HepG2 (cell line): ENCODE data around the gene SLC23A2. TPM values are rescaled to one million over a fixed set of nuclear protein-coding genes. Genes with fewer than 3 reads are reported as not detected.
A peak's percentile ranks its signal among the peaks of the same experiment; 100 is the strongest.

Source experiments
- ARID3A ChIP-seq: IDR thresholded peaks from 2 replicates; pipeline ENCODE4 v1.6.1; 2012; ENCODE audit warnings: low read depth, low read length, improper control_type of control experiment
- ETV5 ChIP-seq: IDR thresholded peaks from 2 replicates; pipeline ENCODE4 v1.6.1; 2018; ENCODE audit warnings: missing biosample characterization, missing genetic modification reagents, inconsistent platforms, borderline replicate concordance
- GMEB1 ChIP-seq: sonication (generic); formaldehyde crosslinking; IDR thresholded peaks from 2 replicates; pipeline ENCODE4 v1.5.1; 2020; ENCODE audit warnings: missing genetic modification reagents, mild to moderate bottlenecking, borderline replicate concordance
- KAT2B ChIP-seq: fragments of 150-350 bp; IDR thresholded peaks from 2 replicates; pipeline ENCODE4 v1.6.1; 2014; ENCODE audit warnings: low read depth, low read length, borderline replicate concordance
- MXD3 ChIP-seq: IDR thresholded peaks from 2 replicates; pipeline ENCODE4 v1.6.1; 2016; ENCODE audit warnings: mild to moderate bottlenecking, missing biosample characterization, missing genetic modification reagents
- NFAT5 ChIP-seq: sonication (generic); formaldehyde crosslinking; IDR thresholded peaks from 2 replicates; pipeline ENCODE4 v1.4.0; 2020; ENCODE audit warnings: missing genetic modification reagents
- NFE2 ChIP-seq: sonication (generic); formaldehyde crosslinking; IDR thresholded peaks from 2 replicates; pipeline ENCODE4 v1.4.0; 2020; ENCODE audit warnings: missing genetic modification reagents
- NR2C2 ChIP-seq: sonication (generic); formaldehyde crosslinking; IDR thresholded peaks from 2 replicates; pipeline ENCODE4 v1.4.0; 2020; ENCODE audit warnings: missing genetic modification reagents, mild to moderate bottlenecking, moderate library complexity, borderline replicate concordance
- TCF7L2 ChIP-seq: IDR thresholded peaks from 2 replicates; pipeline ENCODE4 v1.6.1; 2011; ENCODE audit warnings: mild to moderate bottlenecking, low read depth, low read length, moderate library complexity
- TFDP1 ChIP-seq: IDR thresholded peaks from 2 replicates; pipeline ENCODE4 v1.6.1; 2016; ENCODE audit warnings: missing compliant biosample characterization, missing genetic modification reagents, borderline replicate concordance
- ZBTB8A ChIP-seq: sonication (generic); formaldehyde crosslinking; IDR thresholded peaks from 2 replicates; pipeline ENCODE4 v1.4.0; 2020; ENCODE audit warnings: mild to moderate bottlenecking, low read depth, missing genetic modification reagents, borderline replicate concordance
- ZFP36L1 ChIP-seq: sonication (generic); formaldehyde crosslinking; IDR thresholded peaks from 2 replicates; pipeline ENCODE4 v1.8.0; 2022; ENCODE audit warnings: mild to moderate bottlenecking, missing genetic modification reagents, moderate library complexity
- ZIK1 ChIP-seq: sonication (generic); formaldehyde crosslinking; IDR thresholded peaks from 2 replicates; pipeline ENCODE4 v1.5.0; 2020; ENCODE audit warnings: mild to moderate bottlenecking, low read depth, missing genetic modification reagents, borderline replicate concordance
- ZNF121 ChIP-seq: sonication (generic); formaldehyde crosslinking; IDR thresholded peaks from 2 replicates; pipeline ENCODE4 v1.5.0; 2020; ENCODE audit warnings: mild to moderate bottlenecking, missing genetic modification reagents
- ZNF20 ChIP-seq: sonication (generic); formaldehyde crosslinking; IDR thresholded peaks from 2 replicates; pipeline ENCODE4 v1.4.0; 2020; ENCODE audit warnings: mild to moderate bottlenecking, moderate library complexity, missing genetic modification reagents
- ZNF549 ChIP-seq: sonication (generic); formaldehyde crosslinking; IDR thresholded peaks from 2 replicates; pipeline ENCODE4 v1.5.0; 2020; ENCODE audit warnings: missing genetic modification reagents
- polyA plus RNA-seq, 8 experiments: library from polyadenylated mRNA; depleted of rRNA in 3 of 8; stranded (reverse) in 7 of 8; unstranded in 1 of 8; fragments of >200 nt; fragmentation: Illumina TruSeq in 4 of 8; extraction: Trizol in 4 of 8; gene quantifications; 2 replicates each; pipeline versions ENCODE4 v1.2.1 to v1.2.3, GENCODE V29; 2011 to 2016; ENCODE audit warnings: low read depth in 4 of 8, missing spikeins in 1 of 8, mixed read lengths in 1 of 8; ENCODE audit not compliant: insufficient read depth in 1 of 8
- total RNA-seq, 5 experiments: library from RNA; depleted of rRNA; stranded (reverse); fragments of >200 nt; fragmentation: Illumina TruSeq; extraction: Trizol; gene quantifications; 2 replicates each; pipeline ENCODE4 v1.2.3, GENCODE V29; 2016; ENCODE audit warnings: low read depth in 1 of 5

SLC23A2 gene
- total and polyA plus RNA-seq, 2 of the 13 experiments (the other 11 are each of a cell fraction or from before 2014, with no cell fraction given), result 42.2 to 51.2 TPM

GRCh38 chr20:5000263-5001173, 792 bp downstream of the SLC23A2 start (continued):
- TF ChIP-seq ZNF20 (CRISPR knock-in tag), result 0 out of 2 replicates have a peak, but pooled peaks have one; percentile 75
- no peak for TF ChIP-seq ZBTB8A (CRISPR knock-in tag)
- TF ChIP-seq KAT2B, result peak; percentile 62
- peak; percentile 36; the same call in 1 of the 2 replicates for TF ChIP-seq TFDP1
- TF ChIP-seq ETV5 (CRISPR knock-in tag), result peak; percentile 31; the same call in 1 of the 2 replicates
- TF ChIP-seq ZNF121 (CRISPR knock-in tag), result no peak
- TF ChIP-seq NFE2 (CRISPR knock-in tag), result no peak
- peak; percentile 62; the same call in 1 of the 2 replicates for TF ChIP-seq ZFP36L1
- TF ChIP-seq NFAT5, result peak; percentile 73; the same call in 1 of the 2 replicates
- TF ChIP-seq GMEB1 (CRISPR knock-in tag), result no peak; the same call in 1 of the 2 replicates
- TF ChIP-seq MXD3 (CRISPR knock-in tag), result no peak
- TF ChIP-seq ARID3A, result no peak
- no peak for TF ChIP-seq TCF7L2
- no peak for TF ChIP-seq ZNF549 (CRISPR knock-in tag)
- TF ChIP-seq ZIK1 (CRISPR knock-in tag), result no peak
- peak; percentile 88 for TF ChIP-seq NR2C2 (CRISPR knock-in tag)
